H1 (cell line): Measurements from ENCODE around the gene FANCM. TPM values are rescaled to one million over a fixed set of nuclear protein-coding genes. Genes with fewer than 3 reads are reported as not detected.

Experiments
- EGR1 ChIP-seq: IDR thresholded peaks from 2 replicates; pipeline ENCODE4 v1.6.1; 2011; ENCODE audit warnings: low read depth, low read length, borderline replicate concordance
- RNF2 ChIP-seq: fragments of 200-900, 300-1000 bp; sonication (generic); IDR thresholded peaks from 2 replicates; pipeline ENCODE4 v1.7.1; 2016; ENCODE audit warnings: borderline replicate concordance, low read depth, mild to moderate bottlenecking, antibody characterized with exemption, low read length; ENCODE audit not compliant: poor library complexity, severe bottlenecking; ENCODE audit errors: missing control alignments
- RXRA ChIP-seq: IDR thresholded peaks from 2 replicates; pipeline ENCODE4 v1.6.1; 2011; ENCODE audit warnings: low read depth, mild to moderate bottlenecking, low read length, moderate library complexity; ENCODE audit not compliant: insufficient read depth
- polyA plus RNA-seq, 7 experiments: library from polyadenylated mRNA; depleted of rRNA in 3 of 7; stranded (reverse) in 5 of 7; unstranded in 2 of 7; fragments of >200 nt in 5 of 7; fragments of 200-250 nt in 2 of 7; gene quantifications; 1 replicate in 5 of 7; 2 replicates in 1 of 7; 4 replicates in 1 of 7; pipeline versions ENCODE4 v1.2.1 to v1.2.3, GENCODE V29; 2011 to 2013; ENCODE audit warnings: missing spikeins in 2 of 7, mixed read lengths in 2 of 7
- total RNA-seq: library from RNA; stranded (reverse); fragmentation: NEBNext Ultra II Directional; extraction: Animal tissue kit (Norgen Biotek cat#: 25700); gene quantifications from 2 replicates; pipeline ENCODE4 v1.2.1, GENCODE V29; 2021

Gene FANCM
- total and polyA plus RNA-seq, 2 of the 8 experiments (the other 6 are each of a cell fraction or from before 2014, with no cell fraction given), result 3.2 to 10.5 TPM

GRCh38 chr14:45199230-45199629, 63.5 kb downstream of the FANCM start (continued):
- TF ChIP-seq RNF2, result no peak
- no peak for TF ChIP-seq RXRA
- no peak for TF ChIP-seq EGR1
